Fibroblast of pulmonary artery (primary cell): ENCODE results near the gene KIFAP3.
"Not testable (repeated sequence)": the region's sequence is repeated elsewhere in the genome, so short reads cannot be mapped to it uniquely, and the experiment has no call there.

ENCODE experiments used
- DNase-seq: peaks from one replicate; pipeline ENCODE4 v3.0.0-alpha.2; 2010; ENCODE audit warnings: low read depth
- H3K4me3 ChIP-seq: replicated peaks from 2 replicates; pipeline ENCODE4 v1.5.1; 2011; ENCODE audit warnings: low read depth, mild to moderate bottlenecking, control low read depth, low read length, moderate library complexity
- TF ChIP-seq, protein P1 (sequence below): IDR thresholded peaks from 2 replicates; pipeline ENCODE4 v1.5.1; 2011; ENCODE audit warnings: mild to moderate bottlenecking, control low read depth, low read length, inconsistent platforms; ENCODE audit errors: missing control alignments

Gene KIFAP3

GRCh38 chr1:169878498-169878897 lies 196.0 kb downstream of the KIFAP3 start:
- no peak overlapping the region for H3K4me3 ChIP-seq
- TF ChIP-seq, protein P1, sequence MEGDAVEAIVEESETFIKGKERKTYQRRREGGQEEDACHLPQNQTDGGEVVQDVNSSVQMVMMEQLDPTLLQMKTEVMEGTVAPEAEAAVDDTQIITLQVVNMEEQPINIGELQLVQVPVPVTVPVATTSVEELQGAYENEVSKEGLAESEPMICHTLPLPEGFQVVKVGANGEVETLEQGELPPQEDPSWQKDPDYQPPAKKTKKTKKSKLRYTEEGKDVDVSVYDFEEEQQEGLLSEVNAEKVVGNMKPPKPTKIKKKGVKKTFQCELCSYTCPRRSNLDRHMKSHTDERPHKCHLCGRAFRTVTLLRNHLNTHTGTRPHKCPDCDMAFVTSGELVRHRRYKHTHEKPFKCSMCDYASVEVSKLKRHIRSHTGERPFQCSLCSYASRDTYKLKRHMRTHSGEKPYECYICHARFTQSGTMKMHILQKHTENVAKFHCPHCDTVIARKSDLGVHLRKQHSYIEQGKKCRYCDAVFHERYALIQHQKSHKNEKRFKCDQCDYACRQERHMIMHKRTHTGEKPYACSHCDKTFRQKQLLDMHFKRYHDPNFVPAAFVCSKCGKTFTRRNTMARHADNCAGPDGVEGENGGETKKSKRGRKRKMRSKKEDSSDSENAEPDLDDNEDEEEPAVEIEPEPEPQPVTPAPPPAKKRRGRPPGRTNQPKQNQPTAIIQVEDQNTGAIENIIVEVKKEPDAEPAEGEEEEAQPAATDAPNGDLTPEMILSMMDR: no peak
- DNase-seq: no peak

GRCh38 chr1:169877800-169878491 lies 196.5 kb downstream of the KIFAP3 start:
- TF ChIP-seq, protein P1: no peak
- no peak overlapping the region for H3K4me3 ChIP-seq
- DNase-seq: no peak

DNA sequence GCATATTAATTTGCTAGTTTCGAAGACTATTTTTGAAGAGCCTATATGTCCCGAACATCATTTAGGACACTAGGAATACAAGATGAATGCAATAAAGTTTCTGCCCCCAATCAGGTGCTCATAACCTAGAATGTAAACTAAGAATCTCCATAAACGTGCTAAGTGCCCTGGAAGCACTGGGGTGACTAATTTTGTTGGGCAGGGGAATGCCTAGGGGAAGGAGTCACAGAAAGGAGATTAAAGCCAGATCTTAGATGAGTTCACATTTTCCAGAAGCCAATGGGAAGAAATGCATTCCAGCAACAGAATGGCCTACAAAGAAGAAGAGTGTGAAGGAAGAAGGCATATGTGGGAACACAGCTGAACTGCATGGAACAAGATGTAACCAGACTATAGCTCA lies 200.3 kb downstream of the KIFAP3 start:
- TF ChIP-seq, protein P1: no peak
- no peak overlapping the region for H3K4me3 ChIP-seq
- peak; percentile 29 for DNase-seq

DNA sequence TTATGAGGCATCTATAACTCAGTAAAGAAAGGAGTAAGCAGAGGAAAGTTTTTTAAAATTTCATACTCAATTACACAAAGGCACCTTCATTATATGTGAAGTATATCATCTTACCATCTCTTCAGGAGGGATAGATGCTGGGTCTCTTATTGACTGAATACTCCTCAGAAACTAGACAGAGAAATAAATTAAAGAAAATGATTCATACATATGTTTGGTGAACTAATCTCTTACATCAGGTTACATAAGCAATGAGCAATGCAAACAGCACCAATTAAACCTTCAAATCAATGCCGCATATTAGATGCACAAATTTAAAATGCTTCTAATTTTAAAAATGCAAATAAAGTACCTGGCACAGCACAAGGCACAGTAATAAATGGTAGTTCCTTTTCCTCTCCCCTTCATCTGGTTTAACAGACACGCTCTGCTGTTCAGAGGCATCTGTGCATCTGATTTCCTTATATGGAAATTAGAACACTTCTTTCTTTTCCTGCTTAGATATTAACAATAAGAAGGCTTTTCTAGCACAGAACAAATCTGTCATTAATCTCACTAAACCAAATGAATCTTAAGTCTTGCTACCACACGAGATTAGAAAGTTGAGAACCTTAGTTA lies 200.8 kb downstream of the KIFAP3 start:
- H3K4me3 ChIP-seq: no peak overlapping the region
- TF ChIP-seq, protein P1: no peak
- no peak for DNase-seq

DNA sequence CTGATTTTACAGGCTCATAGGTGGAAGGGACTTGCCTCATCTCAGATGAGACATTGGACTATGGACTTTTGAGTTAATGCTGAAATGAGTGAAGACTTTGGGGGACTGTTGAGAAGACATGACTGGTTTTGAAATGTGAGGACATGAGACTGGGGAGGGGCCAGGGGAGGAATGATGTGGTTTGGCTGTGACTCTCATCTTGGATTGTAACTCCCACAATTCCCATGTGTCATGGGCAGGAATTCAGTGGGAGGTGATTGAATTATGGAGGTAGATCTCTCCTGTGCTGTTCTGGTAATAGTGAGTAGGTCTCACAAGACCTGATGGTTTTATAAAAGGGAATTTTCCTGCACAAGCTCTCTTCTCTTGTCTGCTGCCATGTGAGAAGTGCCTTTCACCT lies 201.6 kb downstream of the KIFAP3 start:
- H3K4me3 ChIP-seq: no peak overlapping the region
- TF ChIP-seq, protein P1: no peak
- peak; percentile 17 for DNase-seq

DNA sequence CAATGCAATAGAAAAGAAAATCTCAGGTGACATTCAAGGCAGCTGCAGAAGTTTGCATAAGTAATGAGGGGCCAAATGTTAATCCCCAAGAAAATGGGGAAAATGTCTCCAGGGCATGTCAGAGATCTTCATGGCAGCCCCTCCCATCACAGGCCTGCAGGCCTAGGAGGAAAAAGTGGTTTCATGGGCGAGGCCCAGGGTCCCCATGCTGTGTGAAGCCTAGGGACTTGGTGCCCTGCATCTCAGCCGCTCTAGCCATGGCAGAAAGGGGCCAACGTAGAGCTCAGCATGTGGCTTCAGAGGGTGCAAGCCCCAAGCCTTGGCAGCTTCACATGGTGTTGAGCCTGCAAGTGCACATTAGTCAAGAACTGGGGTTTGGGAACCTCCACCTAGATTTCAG lies 202.5 kb downstream of the KIFAP3 start:
- not testable (repeated sequence) for DNase-seq

More for the DNA sequence above, 202.5 kb downstream of the KIFAP3 start:
- not testable (repeated sequence) for H3K4me3 ChIP-seq
